RWPE2 (cell line): ENCODE measurements around the gene STT3B.

Experiments used
- ATAC-seq: fragments of 200-7000 bp; cut with Tn5 transposase; 3 replicates; pipeline ENCODE4 v1.9.1; 2021; ENCODE audit warnings: low read depth
- DNase-seq: peaks from one replicate; pipeline ENCODE4 v3.0.0-alpha.2; 2020; ENCODE audit warnings: low spot score
- H3K27ac ChIP-seq: fragments of 450-650 bp; 2 replicates; pipeline ENCODE4 v1.5.1; 2017; ENCODE audit warnings: mild to moderate bottlenecking; ENCODE audit not compliant: poor library complexity, severe bottlenecking
- H3K27me3 ChIP-seq: fragments of 250-450 bp; sonication (Bioruptor Pico); 2 replicates; pipeline ENCODE4 v1.5.1; 2021; ENCODE audit warnings: mild to moderate bottlenecking, moderate library complexity; ENCODE audit not compliant: insufficient read depth, poor library complexity, severe bottlenecking
- H3K36me3 ChIP-seq: fragments of 250-450 bp; sonication (Bioruptor Pico); 2 replicates; pipeline ENCODE4 v1.5.1; 2020; ENCODE audit warnings: low read depth, mild to moderate bottlenecking, moderate library complexity
- H3K4me1 ChIP-seq: fragments of 250-450 bp; sonication (Bioruptor Pico); 2 replicates; pipeline ENCODE4 v1.5.1; 2021; ENCODE audit warnings: mild to moderate bottlenecking, moderate library complexity; ENCODE audit not compliant: insufficient read depth, poor library complexity, severe bottlenecking
- H3K4me3 ChIP-seq: fragments of 250-450 bp; sonication (Bioruptor Pico); 2 replicates; pipeline ENCODE4 v1.5.1; 2021; ENCODE audit warnings: mild to moderate bottlenecking, moderate library complexity; ENCODE audit not compliant: severe bottlenecking
- H3K9me3 ChIP-seq: fragments of 250-450 bp; sonication (Bioruptor Pico); 2 replicates; pipeline ENCODE4 v1.5.1; 2021; ENCODE audit warnings: mild to moderate bottlenecking, moderate library complexity; ENCODE audit not compliant: severe bottlenecking
- TF ChIP-seq, protein P1 (sequence below): fragments of 450-650 bp; IDR thresholded peaks from one replicate; pipeline ENCODE4 v1.5.1; 2017; ENCODE audit warnings: mild to moderate bottlenecking, moderate library complexity; ENCODE audit not compliant: poor library complexity, severe bottlenecking

STT3B gene

DNA sequence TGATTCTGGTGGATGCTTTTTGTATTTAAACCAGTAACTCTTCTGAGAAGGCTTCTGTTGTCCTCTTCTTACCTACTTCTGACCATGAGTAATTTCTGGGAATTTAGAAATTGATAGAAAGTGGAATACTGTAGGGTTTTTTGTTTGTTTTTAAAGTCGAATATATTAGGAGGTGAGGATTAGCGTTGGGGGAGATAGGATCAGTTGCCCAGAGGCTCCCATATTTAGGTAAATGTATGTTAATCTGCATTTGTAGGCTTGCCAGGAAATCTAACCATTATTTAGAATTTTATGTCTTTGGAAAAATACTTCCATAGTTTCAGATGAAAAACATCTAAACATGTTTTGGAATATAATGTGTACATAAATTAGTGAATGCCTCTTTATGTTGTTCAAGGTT, 6.1 kb downstream of the STT3B start:
- Histone ChIP-seq H3K27me3 (no peaks in the 10 kb centered on the region), H3K4me1 (peaks cover 64% of the 10 kb centered on the region), H3K36me3 (peaks cover 29% of the 10 kb centered on the region), H3K4me3 (no peak overlapping the region), H3K9me3 (no peaks in the 10 kb centered on the region), H3K27ac (no peak overlapping the region)
- TF ChIP-seq, protein P1, sequence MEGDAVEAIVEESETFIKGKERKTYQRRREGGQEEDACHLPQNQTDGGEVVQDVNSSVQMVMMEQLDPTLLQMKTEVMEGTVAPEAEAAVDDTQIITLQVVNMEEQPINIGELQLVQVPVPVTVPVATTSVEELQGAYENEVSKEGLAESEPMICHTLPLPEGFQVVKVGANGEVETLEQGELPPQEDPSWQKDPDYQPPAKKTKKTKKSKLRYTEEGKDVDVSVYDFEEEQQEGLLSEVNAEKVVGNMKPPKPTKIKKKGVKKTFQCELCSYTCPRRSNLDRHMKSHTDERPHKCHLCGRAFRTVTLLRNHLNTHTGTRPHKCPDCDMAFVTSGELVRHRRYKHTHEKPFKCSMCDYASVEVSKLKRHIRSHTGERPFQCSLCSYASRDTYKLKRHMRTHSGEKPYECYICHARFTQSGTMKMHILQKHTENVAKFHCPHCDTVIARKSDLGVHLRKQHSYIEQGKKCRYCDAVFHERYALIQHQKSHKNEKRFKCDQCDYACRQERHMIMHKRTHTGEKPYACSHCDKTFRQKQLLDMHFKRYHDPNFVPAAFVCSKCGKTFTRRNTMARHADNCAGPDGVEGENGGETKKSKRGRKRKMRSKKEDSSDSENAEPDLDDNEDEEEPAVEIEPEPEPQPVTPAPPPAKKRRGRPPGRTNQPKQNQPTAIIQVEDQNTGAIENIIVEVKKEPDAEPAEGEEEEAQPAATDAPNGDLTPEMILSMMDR = no peak
- DNase-seq (no peak), ATAC-seq (no peak)

DNA sequence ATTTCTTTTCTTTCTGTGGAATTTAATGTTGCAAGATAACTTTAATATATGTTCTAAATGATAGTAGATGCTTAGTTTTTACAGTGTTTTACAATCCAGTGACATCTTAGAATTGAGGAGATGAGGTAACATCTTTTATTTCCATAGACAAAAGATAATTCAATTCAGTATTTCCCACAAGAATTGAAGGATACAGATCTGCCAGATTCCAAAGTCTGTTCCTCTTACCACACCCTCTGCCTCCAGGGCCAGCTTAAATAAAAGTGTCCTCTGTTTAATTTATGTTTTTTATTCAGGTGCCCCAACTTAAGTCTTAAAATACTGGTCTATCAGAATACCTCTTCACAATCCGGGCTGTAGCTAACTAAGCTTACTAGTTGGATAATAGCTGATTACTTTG, 6.5 kb downstream of the STT3B start:
- TF ChIP-seq, protein P1 = no peak
- no peak for DNase-seq
- peaks cover 68% of the 10 kb centered on the region for H3K4me1 ChIP-seq
- H3K9me3 ChIP-seq = no peaks in the 10 kb centered on the region
- no peak overlapping the region for H3K4me3 ChIP-seq
- H3K27ac ChIP-seq = peak overlapping the region; percentile 34
- ATAC-seq = no peak
- H3K27me3 ChIP-seq = no peaks in the 10 kb centered on the region
- H3K36me3 ChIP-seq = peaks cover 29% of the 10 kb centered on the region

DNA sequence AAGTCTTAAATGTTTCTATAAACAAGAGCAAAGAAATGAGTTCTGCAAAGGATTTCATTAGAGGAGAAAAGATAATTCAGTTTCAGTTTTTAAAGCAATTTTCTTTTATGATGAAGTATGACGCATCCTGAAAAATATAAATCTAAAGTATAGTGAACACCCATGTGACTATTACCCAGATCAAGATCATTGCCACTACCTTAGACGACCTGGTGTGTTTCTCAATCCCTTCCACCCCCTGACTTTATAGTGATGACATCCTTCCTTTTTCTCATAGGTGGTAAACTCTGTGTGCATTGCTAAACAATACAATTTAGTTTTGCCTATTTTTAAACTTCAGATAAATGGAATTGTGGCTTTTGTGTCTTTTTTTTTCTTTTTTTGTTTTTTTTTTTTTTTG, 8.4 kb downstream of the STT3B start:
- peak overlapping the region; percentile 34 for H3K27ac ChIP-seq
- ATAC-seq = peak; percentile 91
- TF ChIP-seq, protein P1 = no peak
- peaks cover 67% of the 10 kb centered on the region for H3K4me1 ChIP-seq
- peaks cover 32% of the 10 kb centered on the region for H3K36me3 ChIP-seq
- no peak for DNase-seq
- H3K4me3 ChIP-seq = no peak overlapping the region
- no peaks in the 10 kb centered on the region for H3K9me3 ChIP-seq
- H3K27me3 ChIP-seq = no peaks in the 10 kb centered on the region

DNA sequence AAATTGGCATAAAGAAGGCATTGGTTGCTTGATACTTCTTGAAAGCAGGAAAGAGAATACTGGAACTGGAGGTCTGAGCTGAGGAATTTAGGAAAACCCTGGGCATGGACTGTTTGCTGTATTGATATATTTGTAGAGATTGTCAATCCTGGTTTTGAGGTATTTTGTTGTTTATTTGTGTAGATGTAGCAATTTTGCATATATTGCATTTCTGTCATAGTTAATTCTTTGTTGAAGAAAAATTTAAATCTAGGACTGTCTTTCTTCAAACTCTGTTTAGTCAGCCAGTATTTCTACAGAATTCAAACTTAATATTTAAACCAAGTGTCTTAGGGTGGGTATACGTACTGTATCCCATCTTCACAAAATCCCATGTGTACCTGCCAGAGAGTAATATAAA, 9.5 kb downstream of the STT3B start:
- ATAC-seq (no peak), DNase-seq (no peak)
- Histone ChIP-seq H3K9me3 (no peaks in the 10 kb centered on the region), H3K4me3 (no peak overlapping the region), H3K36me3 (peaks cover 26% of the 10 kb centered on the region), H3K27ac (no peak overlapping the region), H3K27me3 (no peaks in the 10 kb centered on the region), H3K4me1 (peaks cover 67% of the 10 kb centered on the region)
- TF ChIP-seq, protein P1 = no peak

DNA sequence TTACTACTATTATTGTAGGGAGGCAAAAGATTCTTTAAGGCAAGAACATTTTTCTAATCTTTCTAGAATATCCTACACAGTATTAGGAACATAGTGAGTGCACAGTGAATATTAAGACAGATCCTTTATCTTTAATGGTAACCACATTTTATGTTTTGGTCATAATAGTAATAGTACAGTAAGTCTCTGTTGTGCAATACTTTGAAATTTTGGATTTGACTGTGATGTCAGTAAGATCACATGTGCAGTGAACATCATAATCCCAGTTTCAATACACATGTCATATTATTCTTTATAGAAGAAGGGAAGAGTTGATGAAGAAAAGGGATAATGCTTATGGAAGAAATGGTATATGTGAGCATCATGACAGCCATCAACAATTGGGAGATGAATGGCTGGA, 10.7 kb downstream of the STT3B start:
- DNase-seq (no peak), ATAC-seq (no peak)
- Histone ChIP-seq H3K36me3 (peaks cover 21% of the 10 kb centered on the region), H3K9me3 (no peaks in the 10 kb centered on the region), H3K4me1 (peaks cover 74% of the 10 kb centered on the region), H3K27ac (no peak overlapping the region), H3K27me3 (no peaks in the 10 kb centered on the region), H3K4me3 (no peak overlapping the region)
- TF ChIP-seq, protein P1 = no peak
